ENCODE measurements around the gene C1QL4. TPM values are rescaled to one million over a fixed set of nuclear protein-coding genes. Genes with fewer than 3 reads are reported as not detected.

Gene C1QL4
- total and polyA plus RNA-seq, 9 of the 15 experiments (the other 6 are each of a cell fraction or from before 2014, with no cell fraction given), result 0.08 to 2.1 (median 0.31) TPM

Other genes starting within 250 kb of the C1QL4 start
Only the 7 nearest of the 11 such genes appear.
- gene TUBA1A, start 148.1 kb downstream of the C1QL4 start, total RNA-seq (2014; rRNA removed), result 9.6 and 10.2 TPM in 2 replicates
- 7.1 and 7.4 TPM in 2 replicates for gene TUBA1A, start 148.1 kb downstream of the C1QL4 start, total RNA-seq (2014; rRNA removed; fragmentation: Illumina TruSeq; extraction: Trizol)
- gene TUBA1A, start 148.1 kb downstream of the C1QL4 start, total RNA-seq (2015; rRNA removed; fragmentation: Illumina TruSeq; extraction: Trizol), result 11.5 and 11.9 TPM in 2 replicates
- 7.7 and 8.6 TPM in 2 replicates for gene TUBA1A, start 148.1 kb downstream of the C1QL4 start, total RNA-seq (2021)
- gene TUBA1A, start 148.1 kb downstream of the C1QL4 start, polyA plus RNA-seq (2011; rRNA removed), result 45.1 and 161 TPM in 2 replicates
- 16.3 and 18.8 TPM in 2 replicates for gene TUBA1A, start 148.1 kb downstream of the C1QL4 start, polyA plus RNA-seq (2014; fragmentation: Illumina TruSeq; extraction: Trizol)
- 10 to 100 TPM; 23.7 to 24.2 TPM for gene TUBA1A, start 148.1 kb downstream of the C1QL4 start, polyA plus RNA-seq (2014; fragmentation: Nextera tagmentation; extraction: Ambion mirVana)
- 11.7 and 13.9 TPM in 2 replicates for gene TUBA1A, start 148.1 kb downstream of the C1QL4 start, polyA plus RNA-seq (2014; rRNA removed)
- 755 and 1,088 TPM in 2 replicates for gene TUBA1C, start 72.1 kb downstream of the C1QL4 start, total RNA-seq (2014; rRNA removed)
- gene TUBA1C, start 72.1 kb downstream of the C1QL4 start, total RNA-seq (2014; rRNA removed; fragmentation: Illumina TruSeq; extraction: Trizol), result 779 and 914 TPM in 2 replicates
- 912 and 926 TPM in 2 replicates for gene TUBA1C, start 72.1 kb downstream of the C1QL4 start, total RNA-seq (2015; rRNA removed; fragmentation: Illumina TruSeq; extraction: Trizol)
- gene TUBA1C, start 72.1 kb downstream of the C1QL4 start, total RNA-seq (2021), result 839 and 845 TPM in 2 replicates
- 2,698 and 3,950 TPM in 2 replicates for gene TUBA1C, start 72.1 kb downstream of the C1QL4 start, polyA plus RNA-seq (2011; rRNA removed)
- gene TUBA1C, start 72.1 kb downstream of the C1QL4 start, polyA plus RNA-seq (2014; fragmentation: Illumina TruSeq; extraction: Trizol), result 2,770 and 3,012 TPM in 2 replicates
- gene TUBA1C, start 72.1 kb downstream of the C1QL4 start, polyA plus RNA-seq (2014; fragmentation: Nextera tagmentation; extraction: Ambion mirVana), result 1,000 to 10,000 TPM in 1 of 2 experiments, 100 to 1,000 TPM in 1; 776 to 1,185 TPM
- 1,517 and 1,660 TPM in 2 replicates for gene TUBA1C, start 72.1 kb downstream of the C1QL4 start, polyA plus RNA-seq (2014; rRNA removed)
- gene PRPH, start 42.0 kb downstream of the C1QL4 start, total RNA-seq (2014; rRNA removed), result 0.27 and 1.3 TPM in 2 replicates
- gene PRPH, start 42.0 kb downstream of the C1QL4 start, total RNA-seq (2014; rRNA removed; fragmentation: Illumina TruSeq; extraction: Trizol), result 0.36 and 0.51 TPM in 2 replicates
- gene PRPH, start 42.0 kb downstream of the C1QL4 start, total RNA-seq (2015; rRNA removed; fragmentation: Illumina TruSeq; extraction: Trizol), result 0.41 TPM in 1 of 2 replicates, not detected in the other
- gene PRPH, start 42.0 kb downstream of the C1QL4 start, total RNA-seq (2021), result 0.81 and 1.6 TPM in 2 replicates
- gene PRPH, start 42.0 kb downstream of the C1QL4 start, polyA plus RNA-seq (2011; rRNA removed), result 0.71 and 1.4 TPM in 2 replicates
- gene PRPH, start 42.0 kb downstream of the C1QL4 start, polyA plus RNA-seq (2014; fragmentation: Illumina TruSeq; extraction: Trizol), result 0.97 and 1.3 TPM in 2 replicates
- 1 to 10 TPM; 1.8 to 1.9 TPM for gene PRPH, start 42.0 kb downstream of the C1QL4 start, polyA plus RNA-seq (2014; fragmentation: Nextera tagmentation; extraction: Ambion mirVana)
- 1.3 TPM in 2 replicates for gene PRPH, start 42.0 kb downstream of the C1QL4 start, polyA plus RNA-seq (2014; rRNA removed)
- 60.4 and 60.8 TPM in 2 replicates for gene TROAP, start 13.9 kb downstream of the C1QL4 start, total RNA-seq (2014; rRNA removed)
- 39.0 and 56.5 TPM in 2 replicates for gene TROAP, start 13.9 kb downstream of the C1QL4 start, total RNA-seq (2014; rRNA removed; fragmentation: Illumina TruSeq; extraction: Trizol)
- gene TROAP, start 13.9 kb downstream of the C1QL4 start, total RNA-seq (2015; rRNA removed; fragmentation: Illumina TruSeq; extraction: Trizol), result 59.2 and 59.8 TPM in 2 replicates
- 72.9 and 83.0 TPM in 2 replicates for gene TROAP, start 13.9 kb downstream of the C1QL4 start, total RNA-seq (2021)
- gene TROAP, start 13.9 kb downstream of the C1QL4 start, polyA plus RNA-seq (2011; rRNA removed), result 46.4 and 61.0 TPM in 2 replicates
- 171 and 183 TPM in 2 replicates for gene TROAP, start 13.9 kb downstream of the C1QL4 start, polyA plus RNA-seq (2014; fragmentation: Illumina TruSeq; extraction: Trizol)
- 10 to 100 TPM; 52.1 to 53.7 TPM for gene TROAP, start 13.9 kb downstream of the C1QL4 start, polyA plus RNA-seq (2014; fragmentation: Nextera tagmentation; extraction: Ambion mirVana)
- 101 and 112 TPM in 2 replicates for gene TROAP, start 13.9 kb downstream of the C1QL4 start, polyA plus RNA-seq (2014; rRNA removed)
- 0.50 and 0.69 TPM in 2 replicates for gene DNAJC22, start 9.7 kb upstream of the C1QL4 start, total RNA-seq (2014; rRNA removed)
- 0.47 and 0.99 TPM in 2 replicates for gene DNAJC22, start 9.7 kb upstream of the C1QL4 start, total RNA-seq (2014; rRNA removed; fragmentation: Illumina TruSeq; extraction: Trizol)
- gene DNAJC22, start 9.7 kb upstream of the C1QL4 start, total RNA-seq (2015; rRNA removed; fragmentation: Illumina TruSeq; extraction: Trizol), result 0.40 and 0.45 TPM in 2 replicates
- 0.62 and 0.69 TPM in 2 replicates for gene DNAJC22, start 9.7 kb upstream of the C1QL4 start, total RNA-seq (2021)
- 0.83 and 1.2 TPM in 2 replicates for gene DNAJC22, start 9.7 kb upstream of the C1QL4 start, polyA plus RNA-seq (2011; rRNA removed)
- 0.36 and 0.61 TPM in 2 replicates for gene DNAJC22, start 9.7 kb upstream of the C1QL4 start, polyA plus RNA-seq (2014; fragmentation: Illumina TruSeq; extraction: Trizol)
- under 1 TPM; 0.10 to 0.15 TPM for gene DNAJC22, start 9.7 kb upstream of the C1QL4 start, polyA plus RNA-seq (2014; fragmentation: Nextera tagmentation; extraction: Ambion mirVana)
- gene DNAJC22, start 9.7 kb upstream of the C1QL4 start, polyA plus RNA-seq (2014; rRNA removed), result 0.36 and 0.98 TPM in 2 replicates
- 9.7 and 12.5 TPM in 2 replicates for gene SPATS2, start 30.3 kb upstream of the C1QL4 start, total RNA-seq (2014; rRNA removed)
- 18.3 and 20.3 TPM in 2 replicates for gene SPATS2, start 30.3 kb upstream of the C1QL4 start, total RNA-seq (2014; rRNA removed; fragmentation: Illumina TruSeq; extraction: Trizol)
- gene SPATS2, start 30.3 kb upstream of the C1QL4 start, total RNA-seq (2015; rRNA removed; fragmentation: Illumina TruSeq; extraction: Trizol), result 17.8 and 17.9 TPM in 2 replicates
- 14.6 and 16.3 TPM in 2 replicates for gene SPATS2, start 30.3 kb upstream of the C1QL4 start, total RNA-seq (2021)
- 30.0 and 48.2 TPM in 2 replicates for gene SPATS2, start 30.3 kb upstream of the C1QL4 start, polyA plus RNA-seq (2011; rRNA removed)
- gene SPATS2, start 30.3 kb upstream of the C1QL4 start, polyA plus RNA-seq (2014; fragmentation: Illumina TruSeq; extraction: Trizol), result 22.6 and 25.3 TPM in 2 replicates
- gene SPATS2, start 30.3 kb upstream of the C1QL4 start, polyA plus RNA-seq (2014; fragmentation: Nextera tagmentation; extraction: Ambion mirVana), result 1 to 10 TPM; 5.4 to 8.7 TPM
- 14.9 and 17.5 TPM in 2 replicates for gene SPATS2, start 30.3 kb upstream of the C1QL4 start, polyA plus RNA-seq (2014; rRNA removed)
- 0.08 TPM in 1 of 2 replicates, not detected in the other for gene KCNH3, start 201.8 kb upstream of the C1QL4 start, total RNA-seq (2014; rRNA removed)
- gene KCNH3, start 201.8 kb upstream of the C1QL4 start, total RNA-seq (2014; rRNA removed; fragmentation: Illumina TruSeq; extraction: Trizol), result not detected in 2 replicates
- gene KCNH3, start 201.8 kb upstream of the C1QL4 start, total RNA-seq (2015; rRNA removed; fragmentation: Illumina TruSeq; extraction: Trizol), result not detected in 2 replicates
- gene KCNH3, start 201.8 kb upstream of the C1QL4 start, total RNA-seq (2021), result 0.09 and 0.29 TPM in 2 replicates
- 0.01 and 0.04 TPM in 2 replicates for gene KCNH3, start 201.8 kb upstream of the C1QL4 start, polyA plus RNA-seq (2011; rRNA removed)
- gene KCNH3, start 201.8 kb upstream of the C1QL4 start, polyA plus RNA-seq (2014; fragmentation: Illumina TruSeq; extraction: Trizol), result not detected in 2 replicates
- gene KCNH3, start 201.8 kb upstream of the C1QL4 start, polyA plus RNA-seq (2014; fragmentation: Nextera tagmentation; extraction: Ambion mirVana), result not detected
- gene KCNH3, start 201.8 kb upstream of the C1QL4 start, polyA plus RNA-seq (2014; rRNA removed), result 0.09 TPM in 1 of 2 replicates, not detected in the other

Data from K562 (cell line).